ENCODE data around the gene CBLL2.

DNA sequence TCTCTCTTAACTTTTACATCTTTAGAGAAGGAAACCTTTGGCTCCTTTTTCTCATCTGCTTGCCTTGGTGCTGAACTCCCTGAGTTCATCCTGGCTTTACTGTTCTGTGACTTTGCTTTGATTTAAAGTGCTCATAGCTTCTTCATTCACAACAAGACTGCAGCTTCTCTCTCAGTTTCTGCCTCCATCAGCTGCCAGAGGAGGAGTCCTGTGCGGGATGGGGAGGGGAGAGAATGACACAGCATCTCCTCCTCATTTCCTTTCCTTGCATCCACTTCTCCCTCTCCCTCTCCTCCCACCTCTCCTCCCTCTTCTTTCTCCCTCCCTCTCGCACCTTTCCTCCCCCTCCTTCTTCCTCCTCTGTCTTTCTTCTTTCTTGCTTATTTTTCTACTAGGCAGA lies 42.0 kb downstream of the CBLL2 start:
- TF ChIP-seq POLR2A (IDR thresholded peaks at IDR 0.05) (no peak), CTCF (IDR thresholded peaks at IDR 0.05) (no peak), EP300 (IDR thresholded peaks at IDR 0.05) (no peak)

Measured in ovary (tissue), 3 donors.